HG02759 (cell line): Measurements from ENCODE around the gene PTGES3L.
"Not testable (repeated sequence)": the region's sequence is repeated elsewhere in the genome, so short reads cannot be mapped to it uniquely, and the experiment has no call there.

Source experiments
- ATAC-seq: cut with Tn5 transposase; IDR thresholded peaks from one replicate; pipeline ENCODE4 v1.9.1; 2021; ENCODE audit warnings: mild to moderate bottlenecking, moderate library complexity; ENCODE audit not compliant: unreplicated experiment

PTGES3L gene

DNA sequence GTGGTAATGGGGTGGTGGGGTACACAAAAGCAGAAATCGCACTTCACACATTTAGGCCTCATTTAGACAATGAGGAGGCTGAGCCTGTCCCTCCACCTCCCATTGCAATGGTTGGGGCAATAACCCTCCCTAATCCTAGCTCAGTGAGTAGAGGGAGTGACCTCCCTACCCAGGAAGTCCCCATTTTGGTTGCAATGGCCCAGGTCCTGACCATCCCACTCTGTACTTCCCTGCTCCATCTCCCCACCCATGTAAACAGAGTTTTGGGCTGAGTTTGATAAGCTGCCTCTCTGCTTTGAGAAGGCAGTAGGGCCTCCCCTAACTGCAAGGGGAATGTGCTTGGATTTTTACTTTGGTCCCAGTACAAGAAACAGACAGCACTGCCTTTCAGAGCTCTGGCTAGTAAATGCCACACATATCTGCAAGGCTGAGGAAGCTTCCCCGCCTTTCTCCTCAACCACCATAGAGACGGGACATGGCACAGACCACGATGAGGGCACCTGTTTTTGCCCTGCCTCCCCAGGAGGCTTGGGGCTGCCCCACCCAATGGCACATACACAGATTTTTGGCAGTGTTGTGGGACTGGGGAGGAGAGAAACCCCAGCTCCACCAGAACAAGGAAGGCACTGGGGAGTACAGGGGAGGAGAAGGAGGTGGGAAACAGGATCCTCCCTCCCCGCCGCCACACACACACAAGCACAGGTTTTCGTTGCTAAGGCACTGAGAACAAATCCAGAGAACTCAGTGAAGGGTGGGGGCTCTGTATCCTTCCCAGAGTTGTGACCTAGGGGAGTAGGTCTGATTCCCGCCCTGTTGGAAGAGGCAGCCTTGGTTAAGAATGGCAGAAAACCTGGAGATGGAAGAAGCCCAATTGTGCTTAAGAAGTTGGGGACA lies 35.0 kb upstream of the PTGES3L start:
- no peak for ATAC-seq

DNA sequence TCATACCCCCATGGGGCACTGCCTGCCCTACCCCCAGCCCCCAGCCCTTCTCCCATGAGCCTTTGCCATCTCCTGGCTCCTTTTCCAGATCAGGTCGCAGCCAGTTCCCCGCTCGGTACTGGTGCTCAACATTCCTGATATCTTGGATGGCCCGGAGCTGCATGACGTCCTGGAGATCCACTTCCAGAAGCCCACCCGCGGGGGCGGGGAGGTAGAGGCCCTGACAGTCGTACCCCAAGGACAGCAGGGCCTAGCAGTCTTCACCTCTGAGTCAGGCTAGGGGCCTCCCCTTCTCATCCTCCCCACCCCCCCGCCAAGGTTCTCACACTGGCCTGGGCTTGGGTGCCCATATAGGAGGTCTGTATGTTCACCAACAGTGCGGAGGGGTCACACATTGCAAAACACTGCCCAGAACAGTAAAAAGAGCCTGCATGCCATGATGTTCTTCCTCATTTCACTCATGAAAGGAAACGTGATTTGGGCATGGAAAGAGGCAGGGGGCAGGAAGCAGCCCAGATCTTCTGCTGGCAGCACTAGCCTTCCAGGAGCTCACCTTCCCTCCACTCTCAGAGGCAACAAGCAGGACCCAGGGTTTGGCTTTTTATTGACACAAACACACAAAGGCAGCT lies 34.3 kb upstream of the PTGES3L start:
- no peak for ATAC-seq

DNA sequence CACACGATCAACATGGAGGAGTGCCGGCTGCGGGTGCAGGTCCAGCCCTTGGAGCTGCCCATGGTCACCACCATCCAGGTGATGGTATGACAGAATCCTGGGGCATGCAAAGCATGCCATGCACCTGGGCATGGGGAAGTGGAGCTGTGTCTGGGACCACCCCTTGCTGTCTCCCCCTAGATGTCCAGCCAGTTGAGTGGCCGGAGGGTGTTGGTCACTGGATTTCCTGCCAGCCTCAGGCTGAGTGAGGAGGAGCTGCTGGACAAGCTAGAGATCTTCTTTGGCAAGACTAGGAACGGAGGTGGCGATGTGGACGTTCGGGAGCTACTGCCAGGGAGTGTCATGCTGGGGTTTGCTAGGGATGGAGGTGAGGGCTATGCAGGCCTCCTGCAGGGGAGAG lies 33.4 kb upstream of the PTGES3L start:
- no peak for ATAC-seq

DNA sequence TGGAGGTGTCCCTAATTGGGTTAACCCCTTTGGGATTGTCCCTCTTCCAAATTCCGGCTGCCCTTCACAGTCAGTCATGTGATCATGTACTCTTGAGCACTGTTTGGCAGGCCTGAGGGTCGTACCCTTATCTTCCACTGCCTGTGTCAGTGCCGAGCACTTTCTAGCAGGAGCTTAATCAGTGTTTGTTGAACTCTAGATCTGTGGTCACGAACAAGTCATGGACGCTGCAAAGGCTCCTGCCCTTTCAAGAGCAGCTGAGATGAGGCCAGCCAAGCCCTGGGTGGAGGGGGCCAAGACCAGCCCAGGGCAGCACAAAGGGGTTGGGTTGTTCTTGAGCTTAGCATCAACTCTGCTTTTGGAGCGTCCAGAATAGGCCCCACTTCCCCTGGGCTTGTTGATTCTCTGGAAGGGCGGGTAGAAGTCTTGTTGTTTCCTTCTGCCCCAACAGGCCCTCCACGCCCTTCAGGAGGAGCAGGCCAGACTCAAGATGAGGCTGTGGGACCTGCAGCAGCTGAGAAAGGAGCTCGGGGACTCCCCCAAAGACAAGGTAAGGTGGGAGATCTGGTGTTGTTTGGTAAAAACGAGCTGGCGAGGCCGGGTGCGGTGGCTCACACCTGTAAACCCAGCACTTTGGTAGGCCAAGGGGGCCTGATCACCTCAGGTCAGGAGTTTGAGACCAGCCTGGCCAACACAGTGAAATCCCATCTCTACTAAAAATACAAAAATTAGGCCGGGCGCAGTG lies 32.0 kb upstream of the PTGES3L start:
- no peak for ATAC-seq

DNA sequence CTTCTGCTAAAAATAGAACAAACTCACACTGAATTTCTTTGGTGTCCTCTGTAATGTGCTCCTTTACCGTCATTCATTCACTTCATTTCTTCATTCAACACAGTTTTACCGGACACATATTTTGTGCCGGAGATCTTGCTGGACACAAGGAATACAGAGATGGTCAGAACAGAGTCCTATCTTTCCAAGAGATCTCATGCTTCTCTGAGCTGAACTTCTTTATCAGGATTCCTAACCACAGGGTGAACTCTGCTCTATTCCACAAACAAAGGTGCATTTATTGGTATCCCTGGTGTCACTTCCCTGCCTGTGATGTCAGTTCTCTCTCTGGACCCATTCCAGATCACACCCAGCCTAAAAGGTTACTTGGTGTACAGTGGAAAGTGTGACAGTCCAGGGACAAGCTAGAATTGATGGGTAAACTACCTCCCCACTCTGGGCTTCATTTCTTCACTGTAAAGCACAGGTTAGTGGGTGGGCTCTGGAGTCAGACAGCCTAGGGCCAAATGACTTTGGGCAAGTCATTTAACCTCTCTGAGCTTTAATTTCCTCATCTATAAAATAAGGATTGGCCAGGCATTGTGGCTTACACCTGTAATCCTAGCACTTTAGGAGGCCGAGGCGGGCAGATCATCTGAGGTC lies 30.9 kb upstream of the PTGES3L start:
- no peak for ATAC-seq

DNA sequence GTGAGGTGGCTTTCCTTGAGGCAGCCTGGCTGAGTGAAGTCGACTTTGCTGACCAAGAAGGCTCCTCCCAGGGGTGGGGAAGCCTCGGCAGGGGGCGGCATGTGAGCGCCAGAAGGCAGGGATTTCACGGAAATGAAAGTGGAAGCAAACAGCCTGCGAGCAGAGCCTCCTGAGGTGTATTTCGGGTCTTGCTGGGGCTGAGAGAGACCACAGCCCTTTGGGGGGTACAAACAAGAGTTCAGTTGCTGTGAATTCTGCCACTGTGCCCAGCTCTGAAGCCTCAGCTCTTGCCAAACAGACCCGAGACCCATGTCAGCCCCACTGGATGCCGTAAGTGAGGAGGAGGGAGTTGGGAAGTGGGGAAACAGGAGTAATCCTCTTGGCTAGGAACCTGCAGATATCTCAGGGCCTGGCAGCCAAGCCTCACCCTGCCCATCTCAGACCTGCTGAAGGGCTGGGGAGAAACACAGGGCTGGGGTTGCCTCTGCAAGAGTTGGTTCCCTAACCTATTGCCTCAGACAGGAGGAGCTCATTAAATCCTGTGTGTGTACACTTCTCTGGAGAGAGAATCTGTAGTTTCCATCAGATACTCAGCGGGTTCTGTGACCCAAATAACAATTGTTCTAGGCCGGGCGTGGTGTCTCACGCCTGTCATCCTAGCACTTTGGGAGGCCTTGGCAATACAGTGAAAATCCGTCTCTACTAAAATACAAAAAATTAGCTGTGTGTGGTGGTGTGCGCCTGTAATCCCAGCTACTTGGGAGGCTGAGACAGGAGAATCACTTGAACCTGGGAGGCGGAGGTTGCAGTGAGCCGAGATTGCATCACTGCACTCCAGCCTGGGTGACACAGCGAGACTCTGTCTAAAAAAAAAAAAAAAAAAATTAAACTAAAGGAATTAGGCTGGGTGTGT lies 27.0 kb upstream of the PTGES3L start, which contains the start of gene IFI35:
Gene IFI35, plus strand, starts transcription at position 146 of the 913 bp plus-strand sequence. Its CDS starts 164 bp downstream, at position 310.
- ATAC-seq = peak; percentile 85

DNA sequence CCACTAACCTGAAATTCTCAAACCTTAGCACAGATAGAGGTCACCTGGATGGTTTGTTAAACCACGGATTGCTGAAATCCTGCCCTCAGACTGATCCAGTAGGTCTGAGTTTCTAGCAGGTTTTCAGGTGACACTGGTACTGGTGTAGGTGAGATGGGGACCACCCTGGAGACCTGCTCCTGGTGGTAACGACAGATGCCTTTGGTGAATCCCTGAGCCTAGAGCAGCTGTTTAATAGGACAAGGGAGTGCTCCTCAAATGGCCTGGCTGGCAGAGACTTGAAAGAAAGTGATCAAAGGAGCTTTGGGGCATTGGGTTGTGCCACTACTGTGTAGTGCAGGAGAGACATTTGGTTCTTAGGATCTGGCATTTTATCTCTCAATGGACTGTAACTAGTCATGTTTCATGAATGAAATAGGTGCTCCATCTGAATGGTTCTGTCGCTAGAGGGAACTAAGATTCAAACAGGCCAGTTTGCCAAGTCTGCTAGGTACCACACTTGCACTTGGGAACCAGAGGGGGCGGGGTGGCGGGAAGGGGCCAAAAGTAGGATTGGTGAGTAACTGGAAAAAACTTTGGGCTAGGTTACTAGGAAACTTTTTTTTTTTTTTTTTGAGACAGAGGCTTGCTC lies 23.8 kb upstream of the PTGES3L start:
- no peak for ATAC-seq

DNA sequence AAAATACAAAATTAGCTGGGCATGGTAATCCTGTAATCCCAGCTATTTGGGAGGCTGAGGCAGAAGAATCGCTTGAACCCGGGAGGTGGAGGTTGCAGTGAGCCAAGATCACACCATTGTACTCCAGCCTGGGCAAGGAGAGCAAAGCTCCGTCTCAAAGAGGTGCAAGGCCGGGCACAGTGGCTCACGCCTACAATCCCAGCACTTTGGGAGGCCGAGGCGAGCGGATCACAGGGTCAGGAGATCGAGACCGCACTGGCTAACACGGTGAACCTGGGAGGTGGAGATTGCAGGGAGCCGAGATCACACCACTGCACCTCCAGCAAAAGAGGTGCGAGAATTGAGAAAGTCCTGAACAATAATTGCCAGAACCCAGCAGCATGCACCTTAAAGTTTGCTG lies 21.0 kb upstream of the PTGES3L start:
- not testable (repeated sequence) for ATAC-seq

DNA sequence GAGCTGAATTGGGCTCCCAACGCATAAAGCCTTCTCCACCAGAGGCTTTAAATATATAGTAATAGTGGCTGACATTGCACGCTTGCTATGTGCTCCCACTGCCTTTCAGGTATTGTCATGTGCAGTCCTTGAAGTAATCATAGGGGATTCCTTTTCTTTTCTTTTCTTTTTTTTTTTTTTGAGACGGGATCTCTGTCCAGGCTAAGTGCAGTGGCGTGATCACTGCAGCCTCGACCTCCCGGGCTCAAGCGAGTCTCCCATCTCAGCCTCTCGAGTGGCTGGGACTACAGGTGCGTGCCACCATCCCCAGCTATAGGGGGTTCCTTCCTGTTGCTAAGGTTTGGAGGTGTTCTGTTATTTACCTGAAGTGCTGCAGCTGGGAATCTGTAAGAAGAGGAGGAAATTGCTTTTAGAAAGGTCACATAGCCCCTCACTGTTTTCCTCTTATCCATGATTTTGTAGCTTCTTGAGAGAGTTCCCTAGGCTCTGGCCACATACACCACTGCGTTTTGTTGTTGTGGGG lies 19.2 kb upstream of the PTGES3L start:
- ATAC-seq = no peak

DNA sequence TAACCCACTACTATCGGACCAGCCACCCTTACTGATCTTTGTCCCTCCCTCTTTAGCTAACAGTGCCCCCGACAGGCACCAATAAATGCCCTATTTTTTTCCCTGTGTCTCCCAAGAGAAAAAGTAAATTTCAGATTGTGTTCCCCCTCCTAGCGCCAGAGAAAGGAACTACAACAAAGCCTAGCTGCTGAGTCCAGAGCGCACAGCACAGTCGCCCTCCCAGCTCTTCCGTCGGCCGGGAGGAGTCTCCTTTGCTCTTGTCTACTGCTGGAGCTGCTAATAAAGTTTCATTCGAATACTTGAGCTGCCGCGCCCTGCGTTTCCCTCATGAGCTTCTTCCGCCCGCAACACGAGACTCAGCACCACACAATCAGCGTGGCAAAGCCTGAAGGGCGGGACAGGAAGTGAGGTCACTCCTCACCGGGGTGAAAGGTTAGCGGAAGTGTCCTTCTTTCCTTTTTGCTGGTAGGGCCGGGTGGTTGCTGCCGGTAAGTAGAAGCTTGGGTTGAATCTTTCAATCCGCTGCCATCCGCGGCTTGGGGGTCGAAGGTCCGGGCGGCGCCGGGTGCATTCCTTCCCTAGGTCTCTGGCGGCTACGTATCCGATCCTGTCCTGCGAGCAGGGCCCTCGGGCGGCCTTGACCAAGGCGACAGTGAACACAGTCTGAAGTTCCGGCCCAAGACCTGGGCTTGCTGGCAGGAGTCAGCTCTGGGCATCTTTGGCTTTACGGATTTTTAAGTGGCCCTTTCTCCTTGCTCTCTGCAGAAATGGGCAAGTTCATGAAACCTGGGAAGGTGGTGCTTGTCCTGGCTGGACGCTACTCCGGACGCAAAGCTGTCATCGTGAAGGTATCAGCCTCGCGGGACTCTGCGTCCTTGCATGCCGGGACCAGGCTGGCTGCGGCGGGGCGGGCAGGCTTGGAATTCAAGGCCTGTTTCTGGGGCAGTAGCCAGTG lies 18.4 kb upstream of the PTGES3L start, which contains the start of gene RPL27:
Gene RPL27, plus strand, starts transcription at position 436 of the 955 bp plus-strand sequence. Its CDS starts 332 bp downstream, at position 768.
- ATAC-seq = peak; percentile 95

DNA sequence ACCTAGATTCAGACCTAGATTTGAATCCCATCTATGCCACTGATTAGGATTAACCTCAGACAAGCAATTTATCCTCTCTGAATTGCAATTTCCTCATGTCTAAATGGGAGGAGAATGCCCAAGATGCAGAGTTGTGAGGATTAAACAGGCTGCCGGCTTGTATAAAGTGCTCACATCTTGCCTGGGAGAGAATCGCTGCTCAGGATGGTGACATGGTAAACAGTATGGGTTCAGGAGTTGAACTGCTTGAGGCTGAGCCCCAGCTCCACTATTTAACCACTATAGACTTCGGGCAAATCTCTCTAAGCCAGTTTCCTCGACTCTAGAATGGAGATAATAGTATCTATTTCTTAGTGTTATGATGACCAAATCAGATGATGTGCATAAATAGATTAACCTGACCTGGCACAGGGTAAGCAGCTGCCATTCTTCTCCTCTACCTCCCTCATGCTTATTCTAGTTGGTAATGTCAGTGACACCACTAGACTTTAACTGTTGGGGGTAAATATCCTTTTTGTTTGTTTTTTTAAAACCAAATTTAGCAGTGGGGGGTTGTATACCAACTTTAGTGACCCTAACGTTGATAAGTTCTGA lies 17.6 kb upstream of the PTGES3L start:
- ATAC-seq = no peak

DNA sequence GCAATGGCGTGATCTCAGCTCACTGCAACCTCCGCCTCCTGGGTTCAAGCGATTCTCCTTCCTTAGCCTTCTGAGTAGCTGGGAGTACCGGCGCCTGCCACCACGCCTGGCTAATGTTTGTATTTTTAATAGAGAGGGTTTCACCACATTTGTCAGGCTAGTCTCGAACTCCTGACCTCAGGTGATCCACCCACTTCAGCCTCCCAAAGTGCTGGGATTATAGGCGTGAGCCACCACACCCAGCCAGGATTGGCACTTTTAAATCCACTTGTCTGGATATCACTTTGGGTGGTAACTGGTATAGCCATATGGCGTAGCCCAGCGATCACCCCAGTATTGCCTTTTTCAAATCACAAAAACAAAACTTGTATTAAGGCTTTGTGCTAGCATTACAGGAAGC lies 14.0 kb upstream of the PTGES3L start:
- not testable (repeated sequence) for ATAC-seq

DNA sequence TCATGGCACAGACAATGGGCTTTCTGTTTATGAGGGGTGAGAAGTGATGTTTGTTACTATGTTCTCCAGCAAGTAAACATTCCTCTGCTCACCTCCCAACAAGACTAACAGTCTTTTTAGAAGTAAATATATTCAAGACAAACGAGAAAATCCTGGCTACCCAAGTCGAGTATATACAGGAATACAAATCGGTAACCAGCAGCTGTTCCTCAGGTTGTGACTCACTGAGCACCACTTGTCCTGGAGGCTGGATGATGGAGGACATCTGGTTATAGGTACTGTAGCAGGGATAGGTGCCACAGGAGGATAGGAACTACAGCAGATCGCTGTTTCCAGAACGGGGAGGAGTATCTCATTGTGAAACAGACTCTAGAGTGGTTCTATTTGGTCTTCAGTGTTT lies 13.0 kb upstream of the PTGES3L start:
- no peak for ATAC-seq

DNA sequence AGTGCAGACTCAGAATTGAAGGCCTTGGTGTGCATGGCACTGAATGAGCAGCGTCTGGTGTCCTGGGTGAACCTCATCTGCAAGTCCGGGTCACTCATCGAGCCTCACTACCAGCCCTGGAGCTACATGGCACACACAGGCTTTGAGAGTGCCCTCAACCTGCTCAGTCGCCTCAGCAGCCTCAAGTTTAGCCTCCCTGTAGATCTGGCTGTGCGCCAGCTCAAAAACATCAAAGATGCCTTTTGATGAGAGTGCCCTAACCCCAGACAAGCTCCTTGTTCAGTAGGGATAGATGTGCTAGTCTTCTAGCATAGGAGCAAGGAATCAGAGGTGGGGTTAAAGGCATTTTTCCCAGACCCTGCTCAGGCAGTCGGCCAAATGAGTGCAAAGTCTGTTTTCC lies 11.6 kb upstream of the PTGES3L start:
- ATAC-seq = no peak

DNA sequence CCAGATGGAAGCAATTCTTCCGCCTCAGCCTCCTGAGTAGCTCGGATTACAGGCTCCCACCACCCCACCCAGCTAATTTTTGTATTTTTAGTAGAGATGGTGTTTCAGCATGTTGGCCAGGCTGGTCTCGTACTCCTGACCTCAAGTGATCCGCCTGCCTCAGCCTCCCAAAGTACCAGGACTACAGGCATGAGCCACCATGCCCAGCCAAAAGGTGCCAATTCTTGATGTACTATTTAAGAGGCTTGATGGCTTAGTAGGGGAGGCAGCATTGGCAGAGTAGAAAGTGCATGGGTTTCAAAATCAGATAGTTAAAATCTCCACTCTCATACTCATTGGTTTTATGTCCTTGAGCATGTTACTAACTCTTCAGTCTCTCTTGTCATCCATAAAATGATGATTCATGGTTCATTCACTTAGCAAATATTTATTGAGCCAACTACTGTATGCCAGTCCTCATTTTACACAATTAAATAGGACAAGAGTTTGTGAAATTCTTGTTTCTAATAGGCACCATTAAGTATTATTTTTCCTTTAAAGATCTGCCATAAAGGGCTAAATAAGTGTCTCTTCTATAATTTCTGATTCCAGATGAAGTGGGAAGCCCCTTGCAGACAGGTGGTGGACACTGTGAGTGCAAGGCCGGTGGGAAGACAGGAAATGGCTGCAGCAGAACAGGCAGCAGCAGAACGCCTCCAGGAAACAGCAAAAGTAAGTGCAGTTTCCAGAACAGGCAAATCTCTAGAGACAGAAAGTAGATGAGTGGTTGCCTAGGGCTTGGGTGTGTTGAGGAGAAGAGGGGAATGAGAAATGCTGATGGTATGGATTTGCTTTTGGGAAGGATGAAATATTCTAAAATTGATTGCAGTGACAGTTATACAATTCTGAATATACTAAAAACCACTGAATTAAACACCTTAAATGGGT lies 10.1 kb upstream of the PTGES3L start:
- ATAC-seq = no peak

DNA sequence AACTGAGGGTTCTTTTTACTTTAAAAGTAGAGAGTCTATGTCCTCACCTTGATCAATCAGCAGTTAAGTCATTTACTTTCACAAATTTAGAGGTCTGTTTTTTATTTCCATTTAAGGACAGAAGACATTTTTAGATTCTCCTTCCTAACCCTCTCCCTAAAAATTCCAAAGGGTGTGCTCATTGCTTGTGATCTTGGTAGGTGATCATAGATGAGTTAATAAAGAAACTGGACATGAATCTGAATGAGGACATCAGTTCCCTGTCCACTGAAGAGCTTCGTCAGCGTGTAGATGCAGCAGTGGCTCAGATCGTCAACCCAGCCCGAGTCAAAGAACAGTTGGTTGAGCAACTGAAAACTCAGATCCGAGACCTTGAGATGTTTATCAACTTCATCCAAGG lies 9.3 kb upstream of the PTGES3L start:
- ATAC-seq = no peak

DNA sequence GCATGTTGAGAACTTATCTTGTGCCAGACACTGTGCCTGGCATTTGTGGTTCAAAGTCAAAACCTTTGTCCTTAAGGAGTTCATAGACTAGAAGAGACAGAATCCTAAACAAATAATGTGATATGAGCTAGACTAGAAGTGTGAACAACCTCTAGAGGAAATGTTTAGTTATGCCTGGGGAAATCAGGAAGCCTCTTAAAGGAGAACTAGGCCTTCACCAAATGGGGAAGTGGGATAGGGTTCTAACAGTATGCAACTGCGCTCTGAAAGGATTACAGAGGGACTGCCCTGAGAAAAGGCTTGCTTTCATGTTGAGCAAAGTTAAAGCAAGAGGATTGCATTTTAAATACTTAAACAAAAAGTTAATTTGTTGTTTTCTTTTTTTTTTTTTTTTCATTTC lies 5.3 kb upstream of the PTGES3L start:
- ATAC-seq = peak; percentile 37
